GM23338 (cell line): ENCODE data around the gene UNC5A. TPM values are rescaled to one million over a fixed set of nuclear protein-coding genes. Genes with fewer than 3 reads are reported as not detected.
A peak's percentile ranks its signal among the peaks of the same experiment; 100 is the strongest.

ENCODE experiments used
- ATAC-seq: fragments of 200-7000 bp; cut with Tn5 transposase; 3 replicates; pipeline ENCODE4 v1.9.1; 2020
- DNase-seq: peaks from one replicate; pipeline ENCODE4 v3.0.0-alpha.2; 2015; ENCODE audit warnings: low spot score
- H2AFZ ChIP-seq: fragments of 200-600 bp; sonication (generic); 2 replicates; pipeline ENCODE4 v1.8.0; 2016; ENCODE audit warnings: antibody characterized with exemption, mild to moderate bottlenecking, moderate library complexity
- H3F3A ChIP-seq: fragments of 200-600 bp; sonication (generic); replicated peaks from 2 replicates; pipeline ENCODE4 v1.8.0; 2017; ENCODE audit warnings: antibody characterized with exemption, mixed run types, low read depth
- H3K27ac ChIP-seq: fragments of 200-600 bp; sonication (generic); 2 replicates; pipeline ENCODE4 v1.6.1; 2016; ENCODE audit warnings: low read depth
- H3K27me3 ChIP-seq: fragments of 200-600 bp; sonication (generic); 2 replicates; pipeline ENCODE4 v1.8.0; 2016; ENCODE audit warnings: mild to moderate bottlenecking, mixed run types, moderate library complexity; ENCODE audit not compliant: insufficient read depth
- H3K36me3 ChIP-seq: fragments of 200-600 bp; sonication (generic); 2 replicates; pipeline ENCODE4 v1.8.0; 2016; ENCODE audit warnings: mild to moderate bottlenecking; ENCODE audit not compliant: insufficient read depth
- H3K4me1 ChIP-seq: fragments of 200-600 bp; sonication (generic); 2 replicates; pipeline ENCODE4 v1.8.0; 2016; ENCODE audit warnings: mild to moderate bottlenecking, moderate library complexity; ENCODE audit not compliant: insufficient read depth
- H3K4me2 ChIP-seq: fragments of 200-600 bp; sonication (generic); 2 replicates; pipeline ENCODE4 v1.7.1; 2017; ENCODE audit warnings: mixed run types
- H3K4me3 ChIP-seq: fragments of 200-600 bp; sonication (generic); 2 replicates; pipeline ENCODE4 v1.6.1; 2016; ENCODE audit warnings: mixed run types
- H3K79me2 ChIP-seq: fragments of 200-600 bp; sonication (generic); replicated peaks from 2 replicates; pipeline ENCODE4 v1.8.0; 2017; ENCODE audit warnings: mild to moderate bottlenecking; ENCODE audit not compliant: insufficient read depth
- H3K9me2 ChIP-seq: fragments of 200-600 bp; sonication (generic); 2 replicates; pipeline ENCODE4 v1.8.0; 2017; ENCODE audit not compliant: insufficient read depth
- H4K20me1 ChIP-seq: fragments of 200-600 bp; sonication (generic); replicated peaks from 2 replicates; pipeline ENCODE4 v1.8.0; 2017; ENCODE audit warnings: mild to moderate bottlenecking; ENCODE audit not compliant: insufficient read depth
- H3K27ac Mint-ChIP-seq: 2 replicates; pipeline ENCODE4 v1.8.0; 2020; ENCODE audit warnings: inconsistent platforms, mild to moderate bottlenecking, moderate library complexity, mixed read lengths
- H3K27me3 Mint-ChIP-seq: 3 replicates; pipeline ENCODE4 v1.8.0; 2022; ENCODE audit warnings: low read depth, mild to moderate bottlenecking, moderate library complexity, mixed read lengths, inconsistent platforms; ENCODE audit not compliant: insufficient read depth, poor library complexity
- H3K36me3 Mint-ChIP-seq: 3 replicates; pipeline ENCODE4 v1.8.0; 2021; ENCODE audit warnings: low read depth, mild to moderate bottlenecking, inconsistent platforms, moderate library complexity, mixed read lengths
- H3K4me1 Mint-ChIP-seq: 3 replicates; pipeline ENCODE4 v1.8.0; 2020; ENCODE audit warnings: mild to moderate bottlenecking, inconsistent platforms, mixed read lengths
- H3K4me3 Mint-ChIP-seq: 3 replicates; pipeline ENCODE4 v1.8.0; 2021; ENCODE audit warnings: moderate library complexity, mild to moderate bottlenecking, inconsistent platforms, mixed read lengths
- H3K9me3 Mint-ChIP-seq: 3 replicates; pipeline ENCODE4 v1.8.0; 2020; ENCODE audit warnings: moderate library complexity, mild to moderate bottlenecking, inconsistent platforms, mixed read lengths
- JUNB ChIP-seq: IDR thresholded peaks from one replicate; pipeline ENCODE4 v1.6.1; 2016; ENCODE audit warnings: antibody characterized with exemption; ENCODE audit not compliant: unreplicated experiment
- POLR2AphosphoS5 ChIP-seq: IDR thresholded peaks from 2 replicates; pipeline ENCODE4 v1.6.1; 2016; ENCODE audit warnings: antibody characterized with exemption, low read depth
- STAT1 ChIP-seq: IDR thresholded peaks from one replicate; pipeline ENCODE4 v1.6.1; 2016; ENCODE audit warnings: antibody characterized with exemption; ENCODE audit not compliant: unreplicated experiment
- ZNF331 ChIP-seq: fragments of 250-450 bp; sonication (Bioruptor Pico); IDR thresholded peaks from 2 replicates; pipeline ENCODE4 v1.5.0; 2020; ENCODE audit warnings: low read depth, mild to moderate bottlenecking, moderate library complexity
- polyA plus RNA-seq: library from polyadenylated mRNA; unstranded; fragments of >200 nt; fragmentation: Nextera tagmentation; extraction: Ambion mirVana; gene quantifications from 2 replicates; pipeline ENCODE4 v1.2.1, GENCODE V29; 2016
- total RNA-seq: library from RNA; depleted of rRNA; stranded (reverse); fragments of >200 nt; shearing (Covaris generic); gene quantifications from 2 replicates; pipeline ENCODE4 v1.2.3, GENCODE V29; 2014
- TF ChIP-seq, protein P1 (sequence below), 2 experiments: fragments of 200-600 bp in 1 of 2; sonication (generic) in 1 of 2; conservative IDR thresholded peaks; 2 replicates each; pipeline versions ENCODE4 v1.5.1 to v1.6.1; 2016 to 2017; ENCODE audit warnings: antibody characterized with exemption in 2 of 2, low read depth in 2 of 2, mild to moderate bottlenecking in 2 of 2, moderate library complexity in 1 of 2
- TF ChIP-seq, protein P2 (sequence below): IDR thresholded peaks from 2 replicates; pipeline ENCODE4 v1.6.1; 2016; ENCODE audit warnings: antibody characterized with exemption
- TF ChIP-seq, protein P3 (sequence below): fragments of 250-450 bp; sonication (Bioruptor Pico); IDR thresholded peaks from 2 replicates; pipeline ENCODE4 v1.5.0; 2020; ENCODE audit warnings: mild to moderate bottlenecking, moderate library complexity
- TF ChIP-seq, protein P4 (sequence below): IDR thresholded peaks from one replicate; pipeline ENCODE4 v1.6.1; 2018; ENCODE audit warnings: antibody characterized with exemption; ENCODE audit not compliant: unreplicated experiment

The UNC5A gene
- total and polyA plus RNA-seq, 2 experiments from 2014 or later = 0.92 to 3.9 TPM

DNA sequence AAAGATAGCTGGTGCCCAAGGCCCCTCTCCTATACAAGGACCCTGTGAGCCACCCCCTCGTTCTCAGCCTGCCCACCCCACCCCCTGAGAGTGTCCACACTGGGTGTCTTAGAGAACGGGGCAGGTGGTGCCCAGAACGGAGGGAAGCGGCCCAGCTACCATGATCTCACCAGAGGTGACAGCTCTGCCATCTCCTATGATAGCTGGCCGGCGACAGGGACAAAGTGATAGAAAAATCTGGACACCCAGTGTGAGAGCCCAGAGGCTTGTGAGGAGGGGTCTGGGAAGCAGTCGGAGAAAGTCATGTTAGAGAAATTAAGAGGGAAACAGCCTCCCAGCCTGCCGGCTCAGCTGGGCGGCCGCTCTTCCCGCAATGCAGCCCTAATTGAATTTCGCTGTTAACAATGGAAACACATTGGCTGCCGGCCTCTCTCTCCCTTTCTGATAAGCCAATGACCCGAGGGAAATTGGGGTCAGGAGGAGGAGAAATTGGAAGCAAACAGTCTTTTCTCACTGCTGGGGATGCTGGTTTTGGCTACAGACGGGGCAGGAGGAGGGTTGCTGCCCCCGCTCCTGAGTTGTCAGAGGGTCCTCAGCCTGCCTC, 56.5 kb downstream of the UNC5A start:
- Histone ChIP-seq H3K27me3 (no peaks in the 10 kb centered on the region), H3K27ac (no peak overlapping the region), H3K36me3 (no peaks in the 10 kb centered on the region), H3K79me2 (no peaks in the 10 kb centered on the region), H3K4me2 (no peak overlapping the region), H4K20me1 (no peaks in the 10 kb centered on the region), H3K4me3 (no peak overlapping the region), H3K4me1 (peaks cover 15% of the 10 kb centered on the region; the same call in 1 of the 2 replicates), H3F3A (no peaks in the 10 kb centered on the region), H2AFZ (peak overlapping the region; percentile 60; the same call in 1 of the 2 replicates), H3K9me2 (no peaks in the 10 kb centered on the region)
- Mint-ChIP-seq H3K27me3 (peaks cover 18% of the 10 kb centered on the region), H3K4me1 (peaks cover 43% of the 10 kb centered on the region), H3K9me3 (no peaks in the 10 kb centered on the region), H3K27ac (no peak overlapping the region), H3K4me3 (peak overlapping the region; percentile 23; the same call in 2 of the 3 replicates), H3K36me3 (no peaks in the 10 kb centered on the region)
- ATAC-seq = peak; percentile 18
- TF ChIP-seq POLR2AphosphoS5 (no peak), STAT1 (no peak), ZNF331 (CRISPR knock-in tag) (no peak), JUNB (no peak)
- TF ChIP-seq, protein P1, sequence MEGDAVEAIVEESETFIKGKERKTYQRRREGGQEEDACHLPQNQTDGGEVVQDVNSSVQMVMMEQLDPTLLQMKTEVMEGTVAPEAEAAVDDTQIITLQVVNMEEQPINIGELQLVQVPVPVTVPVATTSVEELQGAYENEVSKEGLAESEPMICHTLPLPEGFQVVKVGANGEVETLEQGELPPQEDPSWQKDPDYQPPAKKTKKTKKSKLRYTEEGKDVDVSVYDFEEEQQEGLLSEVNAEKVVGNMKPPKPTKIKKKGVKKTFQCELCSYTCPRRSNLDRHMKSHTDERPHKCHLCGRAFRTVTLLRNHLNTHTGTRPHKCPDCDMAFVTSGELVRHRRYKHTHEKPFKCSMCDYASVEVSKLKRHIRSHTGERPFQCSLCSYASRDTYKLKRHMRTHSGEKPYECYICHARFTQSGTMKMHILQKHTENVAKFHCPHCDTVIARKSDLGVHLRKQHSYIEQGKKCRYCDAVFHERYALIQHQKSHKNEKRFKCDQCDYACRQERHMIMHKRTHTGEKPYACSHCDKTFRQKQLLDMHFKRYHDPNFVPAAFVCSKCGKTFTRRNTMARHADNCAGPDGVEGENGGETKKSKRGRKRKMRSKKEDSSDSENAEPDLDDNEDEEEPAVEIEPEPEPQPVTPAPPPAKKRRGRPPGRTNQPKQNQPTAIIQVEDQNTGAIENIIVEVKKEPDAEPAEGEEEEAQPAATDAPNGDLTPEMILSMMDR (conservative IDR thresholded peaks at IDR 0.05; ENCODE audit: low read depth in 2 of 2) = no peak
- TF ChIP-seq, protein P2, sequence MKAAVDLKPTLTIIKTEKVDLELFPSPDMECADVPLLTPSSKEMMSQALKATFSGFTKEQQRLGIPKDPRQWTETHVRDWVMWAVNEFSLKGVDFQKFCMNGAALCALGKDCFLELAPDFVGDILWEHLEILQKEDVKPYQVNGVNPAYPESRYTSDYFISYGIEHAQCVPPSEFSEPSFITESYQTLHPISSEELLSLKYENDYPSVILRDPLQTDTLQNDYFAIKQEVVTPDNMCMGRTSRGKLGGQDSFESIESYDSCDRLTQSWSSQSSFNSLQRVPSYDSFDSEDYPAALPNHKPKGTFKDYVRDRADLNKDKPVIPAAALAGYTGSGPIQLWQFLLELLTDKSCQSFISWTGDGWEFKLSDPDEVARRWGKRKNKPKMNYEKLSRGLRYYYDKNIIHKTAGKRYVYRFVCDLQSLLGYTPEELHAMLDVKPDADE = no peak
- TF ChIP-seq, protein P3, sequence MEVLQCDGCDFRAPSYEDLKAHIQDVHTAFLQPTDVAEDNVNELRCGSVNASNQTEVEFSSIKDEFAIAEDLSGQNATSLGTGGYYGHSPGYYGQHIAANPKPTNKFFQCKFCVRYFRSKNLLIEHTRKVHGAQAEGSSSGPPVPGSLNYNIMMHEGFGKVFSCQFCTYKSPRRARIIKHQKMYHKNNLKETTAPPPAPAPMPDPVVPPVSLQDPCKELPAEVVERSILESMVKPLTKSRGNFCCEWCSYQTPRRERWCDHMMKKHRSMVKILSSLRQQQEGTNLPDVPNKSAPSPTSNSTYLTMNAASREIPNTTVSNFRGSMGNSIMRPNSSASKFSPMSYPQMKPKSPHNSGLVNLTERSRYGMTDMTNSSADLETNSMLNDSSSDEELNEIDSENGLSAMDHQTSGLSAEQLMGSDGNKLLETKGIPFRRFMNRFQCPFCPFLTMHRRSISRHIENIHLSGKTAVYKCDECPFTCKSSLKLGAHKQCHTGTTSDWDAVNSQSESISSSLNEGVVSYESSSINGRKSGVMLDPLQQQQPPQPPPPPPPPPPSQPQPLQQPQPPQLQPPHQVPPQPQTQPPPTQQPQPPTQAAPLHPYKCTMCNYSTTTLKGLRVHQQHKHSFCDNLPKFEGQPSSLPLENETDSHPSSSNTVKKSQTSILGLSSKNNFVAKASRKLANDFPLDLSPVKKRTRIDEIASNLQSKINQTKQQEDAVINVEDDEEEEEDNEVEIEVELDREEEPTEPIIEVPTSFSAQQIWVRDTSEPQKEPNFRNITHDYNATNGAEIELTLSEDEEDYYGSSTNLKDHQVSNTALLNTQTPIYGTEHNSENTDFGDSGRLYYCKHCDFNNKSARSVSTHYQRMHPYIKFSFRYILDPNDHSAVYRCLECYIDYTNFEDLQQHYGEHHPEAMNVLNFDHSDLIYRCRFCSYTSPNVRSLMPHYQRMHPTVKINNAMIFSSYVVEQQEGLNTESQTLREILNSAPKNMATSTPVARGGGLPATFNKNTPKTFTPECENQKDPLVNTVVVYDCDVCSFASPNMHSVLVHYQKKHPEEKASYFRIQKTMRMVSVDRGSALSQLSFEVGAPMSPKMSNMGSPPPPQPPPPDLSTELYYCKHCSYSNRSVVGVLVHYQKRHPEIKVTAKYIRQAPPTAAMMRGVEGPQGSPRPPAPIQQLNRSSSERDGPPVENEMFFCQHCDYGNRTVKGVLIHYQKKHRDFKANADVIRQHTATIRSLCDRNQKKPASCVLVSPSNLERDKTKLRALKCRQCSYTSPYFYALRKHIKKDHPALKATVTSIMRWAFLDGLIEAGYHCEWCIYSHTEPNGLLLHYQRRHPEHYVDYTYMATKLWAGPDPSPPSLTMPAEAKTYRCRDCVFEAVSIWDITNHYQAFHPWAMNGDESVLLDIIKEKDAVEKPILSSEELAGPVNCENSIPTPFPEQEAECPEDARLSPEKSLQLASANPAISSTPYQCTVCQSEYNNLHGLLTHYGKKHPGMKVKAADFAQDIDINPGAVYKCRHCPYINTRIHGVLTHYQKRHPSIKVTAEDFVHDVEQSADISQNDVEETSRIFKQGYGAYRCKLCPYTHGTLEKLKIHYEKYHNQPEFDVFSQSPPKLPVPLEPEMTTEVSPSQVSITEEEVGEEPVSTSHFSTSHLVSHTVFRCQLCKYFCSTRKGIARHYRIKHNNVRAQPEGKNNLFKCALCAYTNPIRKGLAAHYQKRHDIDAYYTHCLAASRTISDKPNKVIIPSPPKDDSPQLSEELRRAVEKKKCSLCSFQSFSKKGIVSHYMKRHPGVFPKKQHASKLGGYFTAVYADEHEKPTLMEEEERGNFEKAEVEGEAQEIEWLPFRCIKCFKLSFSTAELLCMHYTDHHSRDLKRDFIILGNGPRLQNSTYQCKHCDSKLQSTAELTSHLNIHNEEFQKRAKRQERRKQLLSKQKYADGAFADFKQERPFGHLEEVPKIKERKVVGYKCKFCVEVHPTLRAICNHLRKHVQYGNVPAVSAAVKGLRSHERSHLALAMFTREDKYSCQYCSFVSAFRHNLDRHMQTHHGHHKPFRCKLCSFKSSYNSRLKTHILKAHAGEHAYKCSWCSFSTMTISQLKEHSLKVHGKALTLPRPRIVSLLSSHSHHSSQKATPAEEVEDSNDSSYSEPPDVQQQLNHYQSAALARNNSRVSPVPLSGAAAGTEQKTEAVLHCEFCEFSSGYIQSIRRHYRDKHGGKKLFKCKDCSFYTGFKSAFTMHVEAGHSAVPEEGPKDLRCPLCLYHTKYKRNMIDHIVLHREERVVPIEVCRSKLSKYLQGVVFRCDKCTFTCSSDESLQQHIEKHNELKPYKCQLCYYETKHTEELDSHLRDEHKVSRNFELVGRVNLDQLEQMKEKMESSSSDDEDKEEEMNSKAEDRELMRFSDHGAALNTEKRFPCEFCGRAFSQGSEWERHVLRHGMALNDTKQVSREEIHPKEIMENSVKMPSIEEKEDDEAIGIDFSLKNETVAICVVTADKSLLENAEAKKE (CRISPR knock-in tag) = no peak
- TF ChIP-seq, protein P4, sequence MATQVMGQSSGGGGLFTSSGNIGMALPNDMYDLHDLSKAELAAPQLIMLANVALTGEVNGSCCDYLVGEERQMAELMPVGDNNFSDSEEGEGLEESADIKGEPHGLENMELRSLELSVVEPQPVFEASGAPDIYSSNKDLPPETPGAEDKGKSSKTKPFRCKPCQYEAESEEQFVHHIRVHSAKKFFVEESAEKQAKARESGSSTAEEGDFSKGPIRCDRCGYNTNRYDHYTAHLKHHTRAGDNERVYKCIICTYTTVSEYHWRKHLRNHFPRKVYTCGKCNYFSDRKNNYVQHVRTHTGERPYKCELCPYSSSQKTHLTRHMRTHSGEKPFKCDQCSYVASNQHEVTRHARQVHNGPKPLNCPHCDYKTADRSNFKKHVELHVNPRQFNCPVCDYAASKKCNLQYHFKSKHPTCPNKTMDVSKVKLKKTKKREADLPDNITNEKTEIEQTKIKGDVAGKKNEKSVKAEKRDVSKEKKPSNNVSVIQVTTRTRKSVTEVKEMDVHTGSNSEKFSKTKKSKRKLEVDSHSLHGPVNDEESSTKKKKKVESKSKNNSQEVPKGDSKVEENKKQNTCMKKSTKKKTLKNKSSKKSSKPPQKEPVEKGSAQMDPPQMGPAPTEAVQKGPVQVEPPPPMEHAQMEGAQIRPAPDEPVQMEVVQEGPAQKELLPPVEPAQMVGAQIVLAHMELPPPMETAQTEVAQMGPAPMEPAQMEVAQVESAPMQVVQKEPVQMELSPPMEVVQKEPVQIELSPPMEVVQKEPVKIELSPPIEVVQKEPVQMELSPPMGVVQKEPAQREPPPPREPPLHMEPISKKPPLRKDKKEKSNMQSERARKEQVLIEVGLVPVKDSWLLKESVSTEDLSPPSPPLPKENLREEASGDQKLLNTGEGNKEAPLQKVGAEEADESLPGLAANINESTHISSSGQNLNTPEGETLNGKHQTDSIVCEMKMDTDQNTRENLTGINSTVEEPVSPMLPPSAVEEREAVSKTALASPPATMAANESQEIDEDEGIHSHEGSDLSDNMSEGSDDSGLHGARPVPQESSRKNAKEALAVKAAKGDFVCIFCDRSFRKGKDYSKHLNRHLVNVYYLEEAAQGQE = no peak
- DNase-seq = peak; percentile 64
